CD14-positive monocyte (primary cell): ENCODE results near the gene C3orf52. TPM values are rescaled to one million over a fixed set of nuclear protein-coding genes. Genes with fewer than 3 reads are reported as not detected.

Source experiments
- DNase-seq, 3 donors: peaks; one replicate each; pipeline ENCODE4 v3.0.0-alpha.2; 2011 to 2022
- H2AFZ ChIP-seq: 2 replicates; pipeline ENCODE4 v1.6.0; 2012; ENCODE audit warnings: mild to moderate bottlenecking, low read depth, low read length, inconsistent platforms; ENCODE audit not compliant: insufficient read depth, poor library complexity, severe bottlenecking
- H3K27ac ChIP-seq, 2 donors: 1 replicate in 1 of 2; 2 replicates in 1 of 2; pipeline ENCODE4 v1.5.1; 2012 to 2013; ENCODE audit warnings: low read length in 2 of 2, control low read depth in 1 of 2, inconsistent platforms in 1 of 2, low read depth in 1 of 2, mild to moderate bottlenecking in 1 of 2
- H3K27me3 ChIP-seq, 2 donors: one replicate each; pipeline versions ENCODE4 v1.6.0 to v1.6.1; 2011 to 2013; ENCODE audit warnings: low read length in 2 of 2; ENCODE audit not compliant: control insufficient read depth in 2 of 2, insufficient read depth in 2 of 2
- H3K36me3 ChIP-seq, 2 donors: replicated peaks in 1 of 2; 1 replicate in 1 of 2; 2 replicates in 1 of 2; pipeline versions ENCODE4 v1.5.1 to v1.6.1; 2012 to 2013; ENCODE audit warnings: low read length in 2 of 2, control low read depth in 1 of 2, inconsistent platforms in 1 of 2, mild to moderate bottlenecking in 1 of 2; ENCODE audit not compliant: insufficient read depth in 2 of 2, control insufficient read depth in 1 of 2
- H3K4me1 ChIP-seq, 2 donors: 1 replicate in 1 of 2; 2 replicates in 1 of 2; pipeline versions ENCODE4 v1.5.1 to v1.6.1; 2012 to 2013; ENCODE audit warnings: low read length in 2 of 2, control low read depth in 1 of 2, inconsistent platforms in 1 of 2, mild to moderate bottlenecking in 1 of 2, moderate library complexity in 1 of 2; ENCODE audit not compliant: insufficient read depth in 2 of 2, control insufficient read depth in 1 of 2
- H3K4me2 ChIP-seq: replicated peaks from 2 replicates; pipeline ENCODE3; 2012; ENCODE audit warnings: low read length, moderate library complexity, mild to moderate bottlenecking; ENCODE audit not compliant: poor library complexity, severe bottlenecking; ENCODE audit errors: extremely low read depth
- H3K4me3 ChIP-seq, 3 experiments: fragments of 200-600 bp in 1 of 3; sonication (generic) in 1 of 3; replicated peaks in 1 of 3; 1 replicate in 2 of 3; 2 replicates in 1 of 3; pipeline ENCODE4 v1.5.1; 2011 to 2013; ENCODE audit warnings: low read length in 3 of 3, mild to moderate bottlenecking in 3 of 3, control low read depth in 2 of 3, low read depth in 2 of 3, inconsistent platforms in 1 of 3, moderate library complexity in 1 of 3
- H3K79me2 ChIP-seq: 2 replicates; pipeline ENCODE4 v1.6.0; 2012; ENCODE audit warnings: mild to moderate bottlenecking, control low read depth, inconsistent platforms, low read length, moderate library complexity; ENCODE audit not compliant: insufficient read depth
- H3K9ac ChIP-seq: 2 replicates; pipeline ENCODE4 v1.6.0; 2017; ENCODE audit warnings: low read length, mild to moderate bottlenecking; ENCODE audit not compliant: insufficient read depth, poor library complexity, severe bottlenecking
- H3K9me3 ChIP-seq, 2 donors: replicated peaks in 1 of 2; 1 replicate in 1 of 2; 2 replicates in 1 of 2; pipeline versions ENCODE4 v1.5.1 to v1.6.1; 2012 to 2013; ENCODE audit warnings: low read length in 2 of 2, control low read depth in 1 of 2; ENCODE audit not compliant: control insufficient read depth in 1 of 2, insufficient read depth in 1 of 2
- H4K20me1 ChIP-seq: 2 replicates; pipeline ENCODE4 v1.6.0; 2012; ENCODE audit warnings: mild to moderate bottlenecking, low read length, control low read depth, moderate library complexity; ENCODE audit not compliant: insufficient read depth
- H3K27ac Mint-ChIP-seq, 7 donors: one replicate each; pipeline ENCODE4 v1.8.0; 2020; ENCODE audit warnings: mild to moderate bottlenecking in 7 of 7, mixed read lengths in 7 of 7, moderate library complexity in 6 of 7, inconsistent platforms in 2 of 7
- H3K27me3 Mint-ChIP-seq, 3 donors: one replicate each; pipeline ENCODE4 v1.8.0; 2021 to 2022; ENCODE audit warnings: low read depth in 3 of 3, mild to moderate bottlenecking in 3 of 3, mixed read lengths in 3 of 3, moderate library complexity in 3 of 3, inconsistent platforms in 1 of 3
- H3K36me3 Mint-ChIP-seq, 2 donors: one replicate each; pipeline ENCODE4 v1.8.0; 2020; ENCODE audit warnings: mixed read lengths in 2 of 2, inconsistent platforms in 1 of 2, mild to moderate bottlenecking in 1 of 2
- H3K4me1 Mint-ChIP-seq: one replicate; pipeline ENCODE4 v1.8.0; 2020; ENCODE audit warnings: mild to moderate bottlenecking, mixed read lengths
- H3K4me3 Mint-ChIP-seq, 2 donors: one replicate each; pipeline ENCODE4 v1.8.0; 2020; ENCODE audit warnings: mild to moderate bottlenecking in 2 of 2, mixed read lengths in 2 of 2, moderate library complexity in 1 of 2
- H3K9me3 Mint-ChIP-seq, 7 donors: one replicate each; pipeline ENCODE4 v1.8.0; 2020 to 2022; ENCODE audit warnings: mixed read lengths in 7 of 7, mild to moderate bottlenecking in 6 of 7, moderate library complexity in 6 of 7, inconsistent platforms in 2 of 7
- WGBS: methylation state at CpG from one replicate; pipeline ENCODE4 v1.1.5; 2013; ENCODE audit warnings: missing lambda C conversion rate; ENCODE audit not compliant: insufficient coverage; 5-methylcytosine and 5-hydroxymethylcytosine counted together
- intact Hi-C, 2 donors: fragments of 100-400 bp; cut with micrococcal nuclease; formaldehyde crosslinking; loops; one replicate each; pipeline versions ENCODE4 v1.15.0 to v1.15.1; 2023
- polyA plus RNA-seq, 3 donors: library from polyadenylated mRNA; depleted of rRNA in 1 of 3; unstranded in 2 of 3; stranded (reverse) in 1 of 3; fragments of 300-500 nt in 2 of 3; fragments of >200 nt in 1 of 3; fragmentation: Illumina TruSeq in 2 of 3; gene quantifications; 1 replicate in 2 of 3; 2 replicates in 1 of 3; pipeline ENCODE4 v1.2.3, GENCODE V29; 2012 to 2021
- TF ChIP-seq, protein P1 (sequence below): fragments of 200-600 bp; IDR thresholded peaks from one replicate; pipeline ENCODE4 v1.8.0; 2022; ENCODE audit warnings: antibody characterized with exemption, mild to moderate bottlenecking

C3orf52 gene
- polyA plus RNA-seq, 3 donors: not detected

DNA sequence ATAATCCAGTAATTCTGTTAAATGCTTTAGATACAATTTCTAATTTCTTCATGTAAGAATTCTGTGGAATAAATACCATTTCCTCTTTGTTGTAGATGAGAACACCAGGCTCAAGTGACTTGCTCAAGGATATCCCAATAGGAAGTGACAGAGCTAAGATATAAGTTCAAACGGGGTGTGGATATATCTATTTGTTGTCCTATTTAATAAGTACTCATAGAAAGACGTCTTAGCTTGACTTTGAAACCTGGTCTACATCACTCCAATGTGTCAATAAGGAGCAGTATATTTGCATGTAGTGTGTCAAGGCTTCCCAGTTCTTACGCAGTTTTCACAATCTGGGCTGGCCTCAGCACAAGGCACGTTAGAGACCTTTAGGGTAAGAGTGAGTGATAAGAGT is 51.6 kb downstream of the C3orf52 start:
- Histone ChIP-seq H3K9me3 (no peaks in the 10 kb centered on the region), H3K9ac (no peak overlapping the region), H3K4me3 (no peak overlapping the region), H4K20me1 (no peaks in the 10 kb centered on the region), H3K36me3 (no peaks in the 10 kb centered on the region), H2AFZ (no peak overlapping the region), H3K79me2 (no peaks in the 10 kb centered on the region), H3K27ac (no peak overlapping the region), H3K27me3 (no peaks in the 10 kb centered on the region), H3K4me1 (peaks cover 18 to 26% of the 10 kb centered on the region in 2 donors), H3K4me2 (no peak overlapping the region)
- DNase-seq: no peak
- no peaks in the 10 kb centered on the region for H3K36me3 Mint-ChIP-seq
- H3K27ac Mint-ChIP-seq: peak overlapping the region in 1 of 7 donors; percentile 58
- peaks cover 33% of the 10 kb centered on the region for H3K4me1 Mint-ChIP-seq
- WGBS: no CpG with 5 or more reads among the region's 4 CpGs
- peaks cover 0 to 2% (median 0%) of the 10 kb centered on the region in 3 donors for H3K27me3 Mint-ChIP-seq
- no peak overlapping the region for H3K4me3 Mint-ChIP-seq
- no peaks in the 10 kb centered on the region for H3K9me3 Mint-ChIP-seq
- TF ChIP-seq, protein P1, sequence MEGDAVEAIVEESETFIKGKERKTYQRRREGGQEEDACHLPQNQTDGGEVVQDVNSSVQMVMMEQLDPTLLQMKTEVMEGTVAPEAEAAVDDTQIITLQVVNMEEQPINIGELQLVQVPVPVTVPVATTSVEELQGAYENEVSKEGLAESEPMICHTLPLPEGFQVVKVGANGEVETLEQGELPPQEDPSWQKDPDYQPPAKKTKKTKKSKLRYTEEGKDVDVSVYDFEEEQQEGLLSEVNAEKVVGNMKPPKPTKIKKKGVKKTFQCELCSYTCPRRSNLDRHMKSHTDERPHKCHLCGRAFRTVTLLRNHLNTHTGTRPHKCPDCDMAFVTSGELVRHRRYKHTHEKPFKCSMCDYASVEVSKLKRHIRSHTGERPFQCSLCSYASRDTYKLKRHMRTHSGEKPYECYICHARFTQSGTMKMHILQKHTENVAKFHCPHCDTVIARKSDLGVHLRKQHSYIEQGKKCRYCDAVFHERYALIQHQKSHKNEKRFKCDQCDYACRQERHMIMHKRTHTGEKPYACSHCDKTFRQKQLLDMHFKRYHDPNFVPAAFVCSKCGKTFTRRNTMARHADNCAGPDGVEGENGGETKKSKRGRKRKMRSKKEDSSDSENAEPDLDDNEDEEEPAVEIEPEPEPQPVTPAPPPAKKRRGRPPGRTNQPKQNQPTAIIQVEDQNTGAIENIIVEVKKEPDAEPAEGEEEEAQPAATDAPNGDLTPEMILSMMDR: no peak
- intact Hi-C loops: no loop called here

DNA sequence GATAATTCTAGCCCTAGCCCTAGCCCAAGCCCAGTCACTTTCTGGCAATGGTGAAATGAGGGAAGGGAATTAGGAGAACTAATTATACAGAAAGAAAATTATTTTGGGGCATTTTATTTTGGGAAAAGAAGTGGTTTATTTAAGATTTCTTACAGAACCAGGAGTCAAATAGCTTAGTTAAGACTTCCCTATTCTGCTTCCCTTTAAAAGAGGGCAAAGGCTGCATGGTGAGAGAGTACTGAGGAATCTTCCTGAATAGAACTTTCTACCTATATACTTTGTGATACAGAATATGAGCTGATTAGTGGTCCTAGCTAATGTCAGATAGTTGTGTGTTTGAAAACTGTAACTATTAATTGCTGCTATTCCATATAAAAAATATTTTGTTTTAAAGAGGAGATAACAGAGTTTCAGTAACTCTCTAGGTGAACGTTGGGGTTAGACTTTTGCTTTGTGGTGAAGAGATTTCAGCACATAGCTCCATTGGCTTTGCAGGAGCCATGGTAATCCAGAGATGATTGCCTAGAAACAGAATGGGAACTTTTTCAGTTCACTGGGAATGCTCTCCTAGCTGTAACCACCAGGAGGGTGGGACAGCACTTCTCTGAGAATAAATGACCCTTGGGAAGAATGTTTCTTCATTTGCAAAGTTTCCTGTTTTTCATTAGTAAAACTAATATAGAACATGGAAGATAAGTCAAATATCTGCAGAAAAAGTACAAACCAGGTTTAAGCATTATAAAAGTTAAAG is 52.2 kb downstream of the C3orf52 start:
- peaks cover 0 to 2% (median 0%) of the 10 kb centered on the region in 7 donors for H3K9me3 Mint-ChIP-seq
- Histone ChIP-seq H3K9ac (no peak overlapping the region), H3K4me2 (no peak overlapping the region), H3K4me3 (no peak overlapping the region), H3K27me3 (no peaks in the 10 kb centered on the region), H3K9me3 (no peaks in the 10 kb centered on the region), H2AFZ (no peak overlapping the region), H3K4me1 (peaks cover 12 to 20% of the 10 kb centered on the region in 2 donors), H3K79me2 (no peaks in the 10 kb centered on the region), H4K20me1 (no peaks in the 10 kb centered on the region), H3K27ac (no peak overlapping the region), H3K36me3 (no peaks in the 10 kb centered on the region)
- H3K4me1 Mint-ChIP-seq: peaks cover 27% of the 10 kb centered on the region
- H3K27me3 Mint-ChIP-seq: no peaks in the 10 kb centered on the region
- H3K36me3 Mint-ChIP-seq: no peaks in the 10 kb centered on the region
- intact Hi-C loops: no loop called here
- H3K4me3 Mint-ChIP-seq: no peak overlapping the region
- DNase-seq: no peak
- H3K27ac Mint-ChIP-seq: peak overlapping the region in 3 of 7 donors; percentile 30 to 58 (median 42)
- no CpG with 5 or more reads among the region's 1 CpG for WGBS
- TF ChIP-seq, protein P1: no peak
